Activated CD8-positive, alpha-beta memory T cell treated with anti-CD3 and anti-CD28 coated beads for 36 hours (primary cell): ENCODE data around the gene AUTS2. TPM values are rescaled to one million over a fixed set of nuclear protein-coding genes. Genes with fewer than 3 reads are reported as not detected.

Experiments
- CTCF ChIA-PET: fragments of 350-600 bp; sonication (Branson Sonifier 250); formaldehyde crosslinking; loops from one replicate; lab custom pipeline; 2021; ENCODE audit warnings: antibody characterized with exemption; lab: Charles Lee
- POLR2A ChIA-PET: fragments of 350-600 bp; sonication (Branson Sonifier 250); formaldehyde crosslinking; loops from one replicate; lab custom pipeline; 2021; ENCODE audit warnings: antibody characterized with exemption; lab: Charles Lee
- total RNA-seq, 2 experiments: library from RNA; stranded (reverse); gene quantifications; one replicate each; pipeline ENCODE4 v1.2.3, GENCODE V29; 2021

The AUTS2 gene
- total RNA-seq, 2 experiments from 2014 or later: 3.4 to 3.5 TPM

DNA sequence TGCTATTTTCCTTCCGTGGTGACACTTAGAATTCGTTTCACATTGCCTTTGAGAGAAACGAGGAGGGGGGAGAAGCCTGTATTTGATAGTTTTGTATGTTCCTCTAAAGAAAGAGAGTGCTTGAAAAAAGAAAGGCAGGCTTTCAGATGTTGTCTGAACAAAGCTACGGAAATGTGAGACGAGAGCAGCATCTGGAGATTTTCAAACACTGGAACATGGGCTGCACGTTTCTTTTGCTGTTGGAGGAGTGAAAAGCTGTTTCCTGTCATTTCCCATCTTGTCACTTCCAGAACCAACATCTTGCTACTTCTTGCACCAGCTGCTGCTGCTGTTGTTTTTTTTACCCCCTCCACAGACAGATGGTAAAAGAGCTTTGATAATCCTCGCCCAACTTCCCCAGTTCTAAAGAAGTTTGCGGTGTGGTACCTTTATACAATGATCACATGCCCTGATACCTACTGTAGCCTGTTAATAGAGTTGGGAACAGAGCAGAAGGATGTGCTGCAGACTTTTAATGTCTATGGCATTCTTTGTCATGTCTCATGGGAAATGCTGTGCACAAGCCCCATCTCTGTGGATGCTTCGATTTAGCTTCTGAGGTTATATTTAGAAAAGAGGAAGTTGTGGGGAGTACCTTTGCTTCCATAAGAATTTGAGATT lies 408.1 kb downstream of the AUTS2 start:
- ChIA-PET CTCF (no interaction called here), POLR2A (interaction anchor here (0.6 kb wide), 1 partner anchor 563 kb away, joined by 7 read pairs; no protein-coding TSS in a partner anchor)

DNA sequence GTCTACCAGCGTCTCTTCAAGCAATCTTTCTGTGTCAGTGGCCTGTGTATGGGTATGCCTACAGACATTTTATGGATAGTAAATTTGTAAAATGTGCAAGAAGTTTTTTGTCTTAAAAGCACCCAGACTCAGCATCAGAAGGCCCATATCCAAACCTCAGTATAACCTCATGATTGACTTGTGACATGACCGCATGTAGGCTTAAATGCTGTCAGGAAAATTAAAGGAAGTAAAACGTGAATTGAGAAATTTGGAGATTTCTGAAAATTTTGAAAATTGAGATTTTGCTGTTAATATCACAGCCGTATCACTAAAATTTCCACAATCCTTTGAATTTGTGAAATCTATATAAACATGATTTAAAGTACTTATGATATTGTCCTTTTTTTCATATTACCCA lies 410.2 kb downstream of the AUTS2 start:
- ChIA-PET CTCF (no interaction called here), POLR2A (no interaction called here)

DNA sequence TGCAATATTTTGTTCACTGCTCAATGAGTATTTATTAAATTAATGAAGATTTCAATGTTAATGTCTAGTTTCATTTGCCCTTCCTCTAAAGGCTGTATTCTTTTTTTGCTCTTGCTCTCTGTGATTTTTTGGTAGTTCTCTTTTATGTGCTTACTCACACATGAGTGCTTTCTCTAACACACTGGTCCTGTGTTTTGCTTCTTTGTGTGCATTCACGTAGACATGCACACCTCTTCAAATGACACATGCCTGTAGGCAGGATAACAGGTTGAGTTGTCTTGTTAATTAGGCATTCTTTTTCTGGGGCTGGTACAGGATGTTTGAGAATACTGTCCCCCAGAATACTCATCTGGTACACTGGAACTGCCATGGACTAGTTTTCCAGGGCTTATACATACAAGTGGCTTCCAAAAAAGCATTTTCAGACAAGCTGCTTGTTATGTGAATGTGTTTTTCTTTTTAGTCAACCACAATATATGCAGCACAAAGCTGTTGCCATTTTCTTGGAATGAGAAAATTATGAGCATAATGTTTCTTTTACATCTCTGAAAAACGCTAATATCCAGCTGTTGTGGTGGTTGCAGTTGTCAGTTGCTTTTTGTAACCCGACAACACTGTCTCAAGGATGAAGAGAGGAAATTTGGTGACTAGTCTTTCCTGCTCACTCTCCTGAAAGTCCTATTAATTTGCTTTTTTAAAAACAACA lies 416.4 kb downstream of the AUTS2 start:
- CTCF ChIA-PET: no interaction called here
- POLR2A ChIA-PET: no interaction called here

DNA sequence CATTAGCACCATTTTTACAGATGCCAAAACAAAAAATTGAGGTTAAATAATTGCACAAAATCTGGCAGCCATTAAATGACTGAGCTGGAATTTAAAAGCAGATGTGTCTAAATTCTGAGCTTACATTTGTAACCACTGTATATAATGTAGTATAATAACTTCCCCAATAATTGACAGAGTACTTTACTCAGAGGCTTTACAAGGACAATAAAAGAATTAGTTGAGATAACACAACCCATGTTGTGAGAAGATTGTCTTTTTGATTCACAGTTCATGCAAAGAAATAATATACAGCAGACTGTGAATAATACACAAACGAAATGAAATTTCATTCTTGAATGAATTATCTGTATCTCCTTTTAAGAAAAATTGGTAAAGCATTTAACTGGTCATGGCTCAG lies 417.1 kb downstream of the AUTS2 start:
- ChIA-PET POLR2A (no interaction called here), CTCF (no interaction called here)

DNA sequence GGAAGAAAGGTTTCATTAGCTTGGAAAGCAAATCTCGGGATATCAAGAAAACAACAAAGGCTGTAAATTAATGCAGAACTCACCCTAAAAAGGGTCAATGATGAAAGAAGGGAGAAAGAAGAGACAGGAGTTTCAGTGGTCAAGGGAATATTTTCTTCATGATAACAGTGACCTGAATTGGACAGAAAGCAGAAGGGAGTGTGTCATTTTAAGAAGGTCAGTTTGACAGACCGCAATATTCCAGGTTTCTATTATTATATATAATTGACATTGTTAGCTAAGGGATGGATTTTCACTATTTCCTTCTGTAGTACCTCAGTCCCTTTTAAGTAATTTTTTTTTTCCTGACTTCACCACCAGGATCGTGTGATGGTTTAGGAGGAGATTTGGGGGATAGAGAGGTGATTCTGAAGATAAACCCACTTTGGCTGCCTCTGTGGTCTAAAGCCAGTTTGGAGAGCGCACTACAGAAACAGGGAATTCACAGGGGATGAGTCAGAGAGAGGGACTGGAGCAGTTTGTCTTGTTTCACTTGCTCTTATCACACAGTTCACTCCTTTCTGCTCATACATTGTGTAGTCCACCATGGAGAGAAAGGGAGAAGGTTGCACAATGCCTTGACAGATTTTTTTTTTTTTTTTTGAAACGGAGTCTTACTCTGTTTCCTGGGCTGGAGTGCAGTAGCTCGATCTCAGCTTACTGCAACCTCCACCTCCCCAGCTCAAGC lies 417.9 kb downstream of the AUTS2 start:
- ChIA-PET POLR2A (no interaction called here), CTCF (no interaction called here)

DNA sequence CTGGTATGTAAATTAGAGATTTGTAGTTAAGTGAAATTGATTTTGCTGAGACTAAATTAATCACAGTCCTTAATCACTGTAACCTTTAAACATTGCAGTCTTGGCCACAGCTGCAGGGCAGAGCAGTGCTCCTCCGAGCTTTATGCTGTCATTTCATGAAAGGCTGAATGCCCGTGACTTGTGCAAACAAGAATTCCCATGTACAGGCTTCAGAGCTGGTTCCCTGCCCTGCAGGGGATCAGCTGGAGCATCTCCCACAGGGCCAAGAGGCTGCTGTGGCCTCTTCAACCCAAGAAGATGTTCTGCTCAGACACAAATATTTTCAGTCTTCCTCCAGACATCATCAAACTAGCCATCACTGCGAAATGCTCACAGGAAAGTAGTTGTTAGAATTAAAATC lies 419.1 kb downstream of the AUTS2 start:
- POLR2A ChIA-PET: no interaction called here
- CTCF ChIA-PET: no interaction called here

DNA sequence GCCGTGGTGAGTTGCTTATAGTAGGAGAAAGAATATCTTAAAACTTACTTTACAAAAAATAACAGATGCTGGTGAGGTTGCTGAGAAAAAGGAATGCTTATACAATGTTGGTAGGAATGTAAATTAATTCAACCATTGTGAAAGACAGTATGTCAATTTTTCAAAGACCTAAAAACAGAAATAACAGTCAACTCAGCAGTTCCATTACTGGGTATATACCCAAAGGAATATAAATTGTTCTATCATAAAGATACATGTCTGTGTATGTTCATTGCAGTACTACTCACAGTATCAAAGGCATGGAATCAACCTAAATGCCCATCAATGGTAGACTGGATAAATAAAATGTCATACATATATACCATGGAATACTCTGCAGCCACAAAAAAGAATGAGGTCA lies 420.4 kb downstream of the AUTS2 start:
- ChIA-PET POLR2A (no interaction called here), CTCF (no interaction called here)

DNA sequence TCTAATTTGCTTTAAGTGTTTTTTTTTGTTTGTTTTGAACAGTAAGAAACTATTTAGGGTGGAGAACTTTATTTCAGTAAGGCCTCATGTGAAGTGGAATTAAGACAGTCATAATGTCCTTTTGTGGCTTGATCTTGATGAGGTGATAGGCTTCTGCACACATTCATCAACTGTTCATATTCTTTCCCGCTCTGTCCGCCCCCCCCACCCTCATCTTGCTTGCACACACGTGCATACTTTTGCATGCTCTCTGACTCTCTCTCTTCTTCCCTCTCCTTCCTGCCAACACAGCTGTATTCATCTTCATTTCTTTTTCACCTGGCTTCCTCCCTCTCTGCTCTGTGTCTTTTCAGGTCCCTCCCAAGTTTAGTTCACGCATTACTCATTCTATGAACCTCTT lies 429.6 kb downstream of the AUTS2 start:
- CTCF ChIA-PET: no interaction called here
- POLR2A ChIA-PET: no interaction called here

DNA sequence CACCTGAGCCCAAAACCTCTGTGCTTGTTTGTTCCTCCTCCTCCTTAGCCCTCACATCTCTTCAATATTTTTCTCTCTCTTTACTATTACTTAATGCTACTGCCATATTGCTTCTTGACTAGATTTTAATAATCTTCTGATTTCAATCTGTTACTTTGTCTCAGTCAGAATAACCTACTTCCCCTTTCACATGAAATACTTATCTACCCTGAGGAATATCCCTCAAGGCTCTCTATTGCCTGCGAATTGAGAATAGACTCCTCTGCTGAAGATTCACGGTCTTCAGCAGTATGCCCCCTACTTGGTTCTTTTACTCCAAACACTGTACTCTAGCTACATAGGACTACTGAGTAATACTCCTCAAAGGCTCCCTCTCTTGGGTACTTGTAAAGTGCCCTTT lies 430.3 kb downstream of the AUTS2 start:
- CTCF ChIA-PET: no interaction called here
- POLR2A ChIA-PET: no interaction called here

DNA sequence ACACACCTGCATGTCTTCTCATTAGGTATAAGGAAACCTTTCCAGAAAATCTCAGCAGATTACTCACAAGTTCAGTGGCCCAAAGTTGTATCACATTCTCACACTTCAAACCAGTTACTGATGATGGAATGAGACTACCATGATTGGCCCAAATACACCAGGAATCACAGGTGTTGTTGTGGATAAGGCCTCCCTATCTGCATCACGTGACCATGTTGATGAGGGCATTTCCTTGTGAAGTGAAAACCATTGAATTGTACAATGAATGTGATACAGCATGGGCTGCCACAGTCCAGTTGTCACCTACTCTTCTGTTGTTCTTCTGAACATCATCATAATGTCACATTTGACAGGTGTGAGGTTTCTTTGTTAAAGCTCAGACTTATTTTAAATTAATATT lies 431.7 kb downstream of the AUTS2 start:
- ChIA-PET CTCF (no interaction called here), POLR2A (no interaction called here)

DNA sequence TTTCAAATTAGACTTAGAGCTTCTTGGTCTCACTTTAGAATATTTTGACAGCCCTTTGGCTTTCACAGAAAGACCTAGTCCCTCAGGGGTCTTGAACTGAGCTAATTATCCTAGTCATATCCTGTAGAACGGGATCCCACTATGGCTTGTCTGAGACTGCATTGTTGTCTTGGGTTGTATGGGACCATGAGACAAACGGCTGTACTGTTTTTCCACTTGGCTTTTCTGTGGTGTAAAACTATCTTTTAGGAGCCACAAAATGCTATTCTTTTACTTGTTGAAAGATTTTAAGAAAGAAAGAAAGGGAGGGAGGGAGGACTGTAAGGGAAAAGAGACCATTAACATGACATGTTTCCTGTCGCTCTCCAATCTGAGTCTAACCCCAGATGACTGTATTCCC lies 432.5 kb downstream of the AUTS2 start:
- POLR2A ChIA-PET: no interaction called here
- CTCF ChIA-PET: no interaction called here

DNA sequence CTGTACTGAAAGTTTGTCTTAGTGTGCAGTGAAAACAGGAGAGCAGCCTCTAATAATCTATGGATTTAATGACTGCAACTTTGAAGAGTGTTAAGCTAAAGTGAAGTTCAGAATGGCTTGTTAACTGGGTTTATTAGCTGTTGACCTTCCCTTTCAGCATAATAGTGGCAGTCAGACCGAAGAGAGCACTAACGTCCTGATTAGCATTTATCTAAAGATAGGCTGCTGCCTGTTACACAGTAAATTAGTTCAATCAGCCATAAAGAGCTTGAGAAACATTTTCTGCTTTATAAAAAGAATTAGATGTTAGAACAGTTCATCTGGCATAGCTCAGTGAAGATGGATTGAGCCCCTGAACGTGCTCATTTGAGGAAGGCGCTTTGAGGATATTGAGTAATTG lies 433.0 kb downstream of the AUTS2 start:
- ChIA-PET POLR2A (no interaction called here), CTCF (no interaction called here)

DNA sequence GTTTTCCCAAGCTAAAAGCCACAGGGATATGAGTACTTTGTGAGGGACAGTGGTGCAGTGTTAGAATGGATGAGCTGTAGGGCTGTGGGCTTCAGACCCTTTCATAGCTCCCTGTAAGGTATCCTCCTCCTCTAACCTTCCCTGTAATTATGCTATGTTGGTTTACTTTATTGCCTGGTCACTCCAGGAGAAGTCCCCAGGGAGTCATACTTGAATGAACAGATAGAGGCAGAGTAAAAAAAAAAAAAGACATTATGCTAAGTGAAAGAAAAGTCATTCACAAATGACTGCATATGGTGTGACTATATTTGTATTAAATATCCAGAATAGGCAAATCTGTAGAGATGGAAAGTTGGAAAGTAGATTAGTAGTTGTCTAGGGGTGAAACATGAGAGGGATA lies 434.4 kb downstream of the AUTS2 start:
- ChIA-PET CTCF (no interaction called here), POLR2A (no interaction called here)

DNA sequence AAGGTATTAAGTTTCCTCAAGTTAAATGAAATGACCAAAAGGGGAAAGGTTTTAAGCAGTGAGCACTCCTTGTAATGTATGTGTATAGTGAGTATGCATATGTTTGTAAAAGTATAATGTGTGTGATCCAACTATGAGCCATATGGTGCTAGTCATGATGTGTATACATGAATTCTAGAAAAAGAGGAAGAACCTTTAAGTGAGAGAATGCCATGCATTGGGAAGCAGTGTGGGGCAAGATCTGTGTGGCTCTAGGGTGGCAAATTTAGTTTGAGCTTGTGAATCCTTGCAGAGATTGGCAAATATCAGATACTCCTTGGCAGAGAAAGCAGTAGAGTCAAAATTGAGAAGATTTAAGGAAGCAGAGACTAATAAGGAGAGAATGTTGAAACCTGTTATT lies 435.0 kb downstream of the AUTS2 start:
- CTCF ChIA-PET: no interaction called here
- POLR2A ChIA-PET: no interaction called here

DNA sequence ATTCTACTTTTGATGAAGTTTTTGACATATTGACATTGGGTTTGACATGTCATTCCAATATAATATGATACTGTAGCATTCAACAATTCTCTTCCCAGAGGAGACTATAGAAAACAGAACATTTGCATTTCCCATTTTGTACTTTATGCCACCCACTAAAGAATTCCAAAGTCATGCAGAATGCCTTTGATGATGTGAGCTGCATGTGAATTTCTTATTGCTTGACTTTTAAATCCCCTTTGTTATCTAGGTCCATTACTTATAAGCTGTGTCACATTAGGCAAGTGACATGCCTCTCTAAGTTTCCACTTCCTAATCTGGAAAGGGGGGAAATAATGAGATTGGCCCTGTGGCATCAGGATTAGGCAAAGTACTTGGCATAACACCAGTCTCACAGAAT lies 436.7 kb downstream of the AUTS2 start:
- POLR2A ChIA-PET: no interaction called here

DNA sequence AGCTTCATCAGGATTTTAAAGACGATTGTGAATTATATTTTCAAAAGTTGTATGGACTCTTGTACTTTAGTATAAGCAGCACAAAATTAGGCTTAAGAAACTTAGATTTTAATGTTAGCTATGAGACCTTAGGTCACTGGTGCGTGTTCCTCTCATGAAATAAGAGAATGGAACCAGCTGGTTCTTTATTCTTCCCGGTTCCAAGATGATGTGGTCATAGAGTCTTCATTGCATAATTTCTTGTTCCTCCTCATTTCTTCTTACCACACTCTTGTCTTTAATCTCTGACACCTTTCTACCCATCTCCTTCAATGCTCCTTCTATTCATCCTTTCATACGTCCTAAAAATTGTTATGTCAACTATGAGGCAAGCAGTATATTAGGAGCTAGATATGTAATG lies 437.2 kb downstream of the AUTS2 start:
- ChIA-PET POLR2A (no interaction called here), CTCF (no interaction called here)

More for the DNA sequence above, 436.7 kb downstream of the AUTS2 start:
- CTCF ChIA-PET: no interaction called here

DNA sequence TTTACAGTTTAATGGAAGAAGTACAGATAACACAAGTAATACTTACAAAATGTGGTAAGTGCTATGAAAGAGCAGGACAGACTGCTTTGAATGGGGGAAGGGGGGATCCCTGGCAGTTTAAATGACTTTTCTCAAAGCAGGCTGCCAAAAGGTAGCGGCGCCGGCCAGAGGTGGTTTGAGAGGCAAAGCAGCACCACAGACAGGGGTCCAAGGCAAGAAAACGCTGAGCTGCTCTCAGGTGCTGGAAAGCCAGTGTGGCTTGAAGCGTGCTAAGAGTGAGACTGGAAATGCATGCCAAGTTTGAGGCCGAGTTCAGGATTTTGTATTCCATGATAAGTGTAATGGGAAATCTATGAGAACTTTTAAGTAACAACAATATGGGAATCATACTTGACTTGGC lies 437.7 kb downstream of the AUTS2 start:
- CTCF ChIA-PET: no interaction called here
- POLR2A ChIA-PET: no interaction called here

DNA sequence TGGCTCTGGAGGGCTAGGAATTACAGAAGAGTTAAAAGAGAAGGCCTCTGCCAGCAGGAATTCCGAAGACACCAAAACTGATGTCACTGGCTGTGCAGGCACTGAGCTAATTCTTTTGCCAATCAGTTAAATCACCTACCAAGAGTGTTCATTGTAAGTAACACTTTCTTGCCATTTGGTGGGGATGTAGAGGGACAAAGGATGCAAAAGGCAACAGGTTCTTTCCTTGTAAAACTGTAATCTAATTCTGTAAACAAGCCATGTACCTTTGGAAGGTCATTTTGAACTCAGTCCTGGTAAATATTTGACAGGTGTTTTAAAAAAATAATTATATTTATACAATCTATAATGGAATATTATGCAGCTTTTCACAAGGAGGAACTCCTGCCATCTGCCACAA lies 438.4 kb downstream of the AUTS2 start:
- ChIA-PET CTCF (no interaction called here), POLR2A (no interaction called here)

DNA sequence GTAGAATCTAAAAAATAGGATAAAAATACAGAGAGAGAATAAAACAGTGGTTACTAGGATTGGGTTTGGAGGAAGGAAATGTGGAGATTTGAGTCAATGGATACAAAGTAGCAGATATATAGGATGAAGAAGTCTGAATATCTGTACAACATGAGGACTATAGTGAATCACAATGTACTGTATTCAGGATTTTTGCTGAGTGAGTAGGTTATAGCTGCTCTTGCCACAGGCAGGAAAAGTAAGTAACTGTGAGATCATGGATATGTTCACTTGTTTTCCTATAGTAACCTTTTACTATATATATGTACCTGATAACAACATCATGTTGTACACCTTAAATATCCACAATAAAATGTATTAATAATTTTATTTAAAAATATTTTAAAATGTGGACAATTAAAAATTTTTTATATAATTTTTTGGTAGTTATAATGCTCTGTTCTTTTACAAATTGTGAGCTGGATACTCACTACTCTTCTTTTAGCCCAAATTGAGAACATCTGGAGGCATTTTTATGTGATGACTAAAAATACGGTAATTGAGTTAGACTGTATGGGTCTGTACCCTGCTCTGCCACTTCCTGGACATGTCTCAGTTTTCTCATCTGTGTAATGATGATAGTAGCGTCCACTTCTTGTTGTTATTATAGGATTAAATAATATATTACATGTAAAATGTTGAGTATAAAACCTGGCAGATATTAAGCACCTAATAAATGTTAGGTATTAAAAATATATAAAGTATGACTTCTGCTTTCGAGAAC lies 439.1 kb downstream of the AUTS2 start:
- POLR2A ChIA-PET: no interaction called here
- CTCF ChIA-PET: no interaction called here

DNA sequence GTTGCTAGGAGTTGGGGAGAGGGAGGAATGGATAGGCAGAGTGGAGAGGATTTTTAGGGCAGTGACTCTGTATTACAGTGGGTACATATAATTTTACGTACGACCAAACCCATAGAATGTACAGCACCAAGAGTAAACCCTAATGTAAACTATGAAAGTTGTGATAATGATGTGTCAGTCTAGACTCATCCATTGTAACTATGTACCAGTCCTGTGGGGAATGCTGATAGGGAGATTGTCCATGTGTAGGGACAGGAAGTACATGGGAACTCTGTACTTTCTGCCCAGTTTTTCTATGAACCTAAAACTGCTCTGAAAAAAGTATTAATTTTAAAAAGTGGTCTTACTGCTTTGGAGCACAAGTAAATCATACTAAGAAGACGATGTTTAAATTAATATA lies 441.8 kb downstream of the AUTS2 start:
- ChIA-PET POLR2A (no interaction called here), CTCF (no interaction called here)
